NCI-H128 (cell line): Measurements from ENCODE around the gene ZCCHC24.
"Not testable (repeated sequence)": the region's sequence is repeated elsewhere in the genome, so short reads cannot be mapped to it uniquely, and the experiment has no call there.

ENCODE experiments used
- DNase-seq: peaks from one replicate; lab custom pipeline; 2025; ENCODE audit not compliant: unreplicated experiment; lab: John Stamatoyannopoulos, UW

ZCCHC24 gene

GRCh38 chr10:79349072-79349491 lies 96.3 kb downstream of the ZCCHC24 start:
- no peak for DNase-seq

- DNase-seq, result no peak
Observed at GRCh38 chr10:79348640-79348988, 96.8 kb downstream of the ZCCHC24 start.

GRCh38 chr10:79347894-79348639 lies 97.4 kb downstream of the ZCCHC24 start:
- DNase-seq, result peak; percentile 16

- DNase-seq, result peak; percentile 51
Observed at GRCh38 chr10:79347226-79347893, 98.1 kb downstream of the ZCCHC24 start, which contains the start of gene PPIF. TSS of gene PPIF (plus strand) at chr10:79347469. CDS start at chr10:79347549, 80 bp downstream.

GRCh38 chr10:79346388-79347225 lies 98.8 kb downstream of the ZCCHC24 start:
- DNase-seq, result no peak

- DNase-seq, result no peak
Observed at GRCh38 chr10:79346012-79346340, 99.4 kb downstream of the ZCCHC24 start.

- DNase-seq, result no peak
Observed at GRCh38 chr10:79345241-79346011, 100.0 kb downstream of the ZCCHC24 start.

- peak; percentile 51 for DNase-seq
Observed at GRCh38 chr10:79344502-79345195, 100.8 kb downstream of the ZCCHC24 start.

GRCh38 chr10:79342811-79343561 lies 102.4 kb downstream of the ZCCHC24 start:
- DNase-seq, result no peak

- no peak for DNase-seq
Observed at GRCh38 chr10:79342295-79342761, 103.1 kb downstream of the ZCCHC24 start.

- no peak for DNase-seq
Observed at GRCh38 chr10:79340646-79341244, 104.7 kb downstream of the ZCCHC24 start.

GRCh38 chr10:79339266-79339665 lies 106.2 kb downstream of the ZCCHC24 start:
- no peak for DNase-seq

GRCh38 chr10:79337783-79338469 lies 107.5 kb downstream of the ZCCHC24 start:
- not testable (repeated sequence) for DNase-seq

- DNase-seq, result no peak
Observed at GRCh38 chr10:79336739-79337138, 108.7 kb downstream of the ZCCHC24 start.

GRCh38 chr10:79336276-79336675 lies 109.1 kb downstream of the ZCCHC24 start:
- DNase-seq, result no peak

GRCh38 chr10:79335470-79336235 lies 109.8 kb downstream of the ZCCHC24 start:
- DNase-seq, result no peak

- no peak for DNase-seq
Observed at GRCh38 chr10:79335094-79335469, 110.3 kb downstream of the ZCCHC24 start.

- DNase-seq, result no peak
Observed at GRCh38 chr10:79334573-79334972, 110.9 kb downstream of the ZCCHC24 start.
